GM23338 (cell line): ENCODE measurements around the gene GEN1. TPM values are rescaled to one million over a fixed set of nuclear protein-coding genes. Genes with fewer than 3 reads are reported as not detected.

Experiments
- EZH2 ChIP-seq: fragments of 200-600 bp; sonication (generic); IDR thresholded peaks from one replicate; pipeline ENCODE4 v1.8.0; 2017; ENCODE audit warnings: antibody characterized with exemption, mild to moderate bottlenecking, low read depth; ENCODE audit not compliant: unreplicated experiment
- EZH2phosphoT487 ChIP-seq: fragments of 200-600 bp; sonication (generic); IDR thresholded peaks from one replicate; pipeline ENCODE4 v1.8.1; 2018; ENCODE audit warnings: antibody characterized with exemption; ENCODE audit not compliant: unreplicated experiment
- POLR2AphosphoS5 ChIP-seq: IDR thresholded peaks from 2 replicates; pipeline ENCODE4 v1.6.1; 2016; ENCODE audit warnings: antibody characterized with exemption, low read depth
- polyA plus RNA-seq: library from polyadenylated mRNA; unstranded; fragments of >200 nt; fragmentation: Nextera tagmentation; extraction: Ambion mirVana; gene quantifications from 2 replicates; pipeline ENCODE4 v1.2.1, GENCODE V29; 2016
- total RNA-seq: library from RNA; depleted of rRNA; stranded (reverse); fragments of >200 nt; shearing (Covaris generic); gene quantifications from 2 replicates; pipeline ENCODE4 v1.2.3, GENCODE V29; 2014
- TF ChIP-seq, protein P1 (sequence below): fragments of 250-450 bp; sonication (Bioruptor Pico); IDR thresholded peaks from 2 replicates; pipeline ENCODE4 v1.5.0; 2020; ENCODE audit warnings: mild to moderate bottlenecking, moderate library complexity
- TF ChIP-seq, protein P2 (sequence below), 2 experiments: fragments of 200-600 bp in 1 of 2; sonication (generic) in 1 of 2; conservative IDR thresholded peaks; 2 replicates each; pipeline versions ENCODE4 v1.5.1 to v1.6.1; 2016 to 2017; ENCODE audit warnings: antibody characterized with exemption in 2 of 2, low read depth in 2 of 2, mild to moderate bottlenecking in 2 of 2, moderate library complexity in 1 of 2
- TF ChIP-seq, protein P3 (sequence below): IDR thresholded peaks from one replicate; pipeline ENCODE4 v1.6.1; 2018; ENCODE audit warnings: antibody characterized with exemption; ENCODE audit not compliant: unreplicated experiment

Gene GEN1
- total and polyA plus RNA-seq, 2 experiments from 2014 or later: 14.2 to 43.3 TPM

DNA sequence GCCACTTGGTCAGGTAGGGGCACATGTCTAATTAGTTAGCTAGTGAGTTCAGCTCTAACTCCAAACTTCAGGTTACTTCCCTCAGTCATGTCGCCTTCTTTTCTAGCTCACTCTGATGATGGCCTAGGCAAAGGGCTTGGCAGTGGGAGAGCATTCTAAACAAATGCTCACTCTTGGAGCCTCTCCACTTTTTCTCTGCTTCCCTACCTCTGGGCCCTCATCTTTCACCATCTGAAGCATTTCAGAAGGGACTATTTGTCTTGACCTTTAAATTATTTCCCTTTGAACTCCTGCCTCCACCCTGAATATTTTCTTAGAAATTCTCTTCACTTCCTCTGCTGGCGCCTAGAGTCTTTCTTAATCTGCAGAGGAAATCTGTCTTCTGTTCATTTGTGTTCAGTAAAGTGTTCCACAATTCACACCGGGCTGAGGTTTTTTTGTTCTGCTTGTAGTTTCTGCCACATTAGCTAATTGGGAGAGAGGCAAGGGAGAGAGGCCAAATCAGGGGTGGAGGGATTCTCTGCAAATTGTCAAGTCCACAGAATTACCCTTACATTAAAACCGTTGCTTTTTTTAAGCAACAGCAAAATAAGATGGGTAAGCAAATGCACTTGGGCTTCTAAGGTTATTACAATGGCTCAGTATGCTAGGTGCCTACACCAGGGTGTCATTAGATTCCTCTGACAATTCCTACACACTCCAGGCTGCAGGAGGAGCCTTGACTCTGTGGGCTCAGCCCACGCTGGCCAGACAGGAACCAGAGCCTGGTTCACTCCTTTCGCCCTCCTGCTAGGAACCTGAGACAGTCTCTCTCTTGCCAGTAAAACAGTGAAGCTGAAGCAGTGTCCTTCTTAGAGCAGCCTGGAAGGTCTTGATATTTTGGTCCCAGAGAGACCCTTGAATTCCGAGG is 67.9 kb downstream of the GEN1 start (continued):
- TF ChIP-seq, protein P1, sequence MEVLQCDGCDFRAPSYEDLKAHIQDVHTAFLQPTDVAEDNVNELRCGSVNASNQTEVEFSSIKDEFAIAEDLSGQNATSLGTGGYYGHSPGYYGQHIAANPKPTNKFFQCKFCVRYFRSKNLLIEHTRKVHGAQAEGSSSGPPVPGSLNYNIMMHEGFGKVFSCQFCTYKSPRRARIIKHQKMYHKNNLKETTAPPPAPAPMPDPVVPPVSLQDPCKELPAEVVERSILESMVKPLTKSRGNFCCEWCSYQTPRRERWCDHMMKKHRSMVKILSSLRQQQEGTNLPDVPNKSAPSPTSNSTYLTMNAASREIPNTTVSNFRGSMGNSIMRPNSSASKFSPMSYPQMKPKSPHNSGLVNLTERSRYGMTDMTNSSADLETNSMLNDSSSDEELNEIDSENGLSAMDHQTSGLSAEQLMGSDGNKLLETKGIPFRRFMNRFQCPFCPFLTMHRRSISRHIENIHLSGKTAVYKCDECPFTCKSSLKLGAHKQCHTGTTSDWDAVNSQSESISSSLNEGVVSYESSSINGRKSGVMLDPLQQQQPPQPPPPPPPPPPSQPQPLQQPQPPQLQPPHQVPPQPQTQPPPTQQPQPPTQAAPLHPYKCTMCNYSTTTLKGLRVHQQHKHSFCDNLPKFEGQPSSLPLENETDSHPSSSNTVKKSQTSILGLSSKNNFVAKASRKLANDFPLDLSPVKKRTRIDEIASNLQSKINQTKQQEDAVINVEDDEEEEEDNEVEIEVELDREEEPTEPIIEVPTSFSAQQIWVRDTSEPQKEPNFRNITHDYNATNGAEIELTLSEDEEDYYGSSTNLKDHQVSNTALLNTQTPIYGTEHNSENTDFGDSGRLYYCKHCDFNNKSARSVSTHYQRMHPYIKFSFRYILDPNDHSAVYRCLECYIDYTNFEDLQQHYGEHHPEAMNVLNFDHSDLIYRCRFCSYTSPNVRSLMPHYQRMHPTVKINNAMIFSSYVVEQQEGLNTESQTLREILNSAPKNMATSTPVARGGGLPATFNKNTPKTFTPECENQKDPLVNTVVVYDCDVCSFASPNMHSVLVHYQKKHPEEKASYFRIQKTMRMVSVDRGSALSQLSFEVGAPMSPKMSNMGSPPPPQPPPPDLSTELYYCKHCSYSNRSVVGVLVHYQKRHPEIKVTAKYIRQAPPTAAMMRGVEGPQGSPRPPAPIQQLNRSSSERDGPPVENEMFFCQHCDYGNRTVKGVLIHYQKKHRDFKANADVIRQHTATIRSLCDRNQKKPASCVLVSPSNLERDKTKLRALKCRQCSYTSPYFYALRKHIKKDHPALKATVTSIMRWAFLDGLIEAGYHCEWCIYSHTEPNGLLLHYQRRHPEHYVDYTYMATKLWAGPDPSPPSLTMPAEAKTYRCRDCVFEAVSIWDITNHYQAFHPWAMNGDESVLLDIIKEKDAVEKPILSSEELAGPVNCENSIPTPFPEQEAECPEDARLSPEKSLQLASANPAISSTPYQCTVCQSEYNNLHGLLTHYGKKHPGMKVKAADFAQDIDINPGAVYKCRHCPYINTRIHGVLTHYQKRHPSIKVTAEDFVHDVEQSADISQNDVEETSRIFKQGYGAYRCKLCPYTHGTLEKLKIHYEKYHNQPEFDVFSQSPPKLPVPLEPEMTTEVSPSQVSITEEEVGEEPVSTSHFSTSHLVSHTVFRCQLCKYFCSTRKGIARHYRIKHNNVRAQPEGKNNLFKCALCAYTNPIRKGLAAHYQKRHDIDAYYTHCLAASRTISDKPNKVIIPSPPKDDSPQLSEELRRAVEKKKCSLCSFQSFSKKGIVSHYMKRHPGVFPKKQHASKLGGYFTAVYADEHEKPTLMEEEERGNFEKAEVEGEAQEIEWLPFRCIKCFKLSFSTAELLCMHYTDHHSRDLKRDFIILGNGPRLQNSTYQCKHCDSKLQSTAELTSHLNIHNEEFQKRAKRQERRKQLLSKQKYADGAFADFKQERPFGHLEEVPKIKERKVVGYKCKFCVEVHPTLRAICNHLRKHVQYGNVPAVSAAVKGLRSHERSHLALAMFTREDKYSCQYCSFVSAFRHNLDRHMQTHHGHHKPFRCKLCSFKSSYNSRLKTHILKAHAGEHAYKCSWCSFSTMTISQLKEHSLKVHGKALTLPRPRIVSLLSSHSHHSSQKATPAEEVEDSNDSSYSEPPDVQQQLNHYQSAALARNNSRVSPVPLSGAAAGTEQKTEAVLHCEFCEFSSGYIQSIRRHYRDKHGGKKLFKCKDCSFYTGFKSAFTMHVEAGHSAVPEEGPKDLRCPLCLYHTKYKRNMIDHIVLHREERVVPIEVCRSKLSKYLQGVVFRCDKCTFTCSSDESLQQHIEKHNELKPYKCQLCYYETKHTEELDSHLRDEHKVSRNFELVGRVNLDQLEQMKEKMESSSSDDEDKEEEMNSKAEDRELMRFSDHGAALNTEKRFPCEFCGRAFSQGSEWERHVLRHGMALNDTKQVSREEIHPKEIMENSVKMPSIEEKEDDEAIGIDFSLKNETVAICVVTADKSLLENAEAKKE: no peak
- TF ChIP-seq, protein P2, sequence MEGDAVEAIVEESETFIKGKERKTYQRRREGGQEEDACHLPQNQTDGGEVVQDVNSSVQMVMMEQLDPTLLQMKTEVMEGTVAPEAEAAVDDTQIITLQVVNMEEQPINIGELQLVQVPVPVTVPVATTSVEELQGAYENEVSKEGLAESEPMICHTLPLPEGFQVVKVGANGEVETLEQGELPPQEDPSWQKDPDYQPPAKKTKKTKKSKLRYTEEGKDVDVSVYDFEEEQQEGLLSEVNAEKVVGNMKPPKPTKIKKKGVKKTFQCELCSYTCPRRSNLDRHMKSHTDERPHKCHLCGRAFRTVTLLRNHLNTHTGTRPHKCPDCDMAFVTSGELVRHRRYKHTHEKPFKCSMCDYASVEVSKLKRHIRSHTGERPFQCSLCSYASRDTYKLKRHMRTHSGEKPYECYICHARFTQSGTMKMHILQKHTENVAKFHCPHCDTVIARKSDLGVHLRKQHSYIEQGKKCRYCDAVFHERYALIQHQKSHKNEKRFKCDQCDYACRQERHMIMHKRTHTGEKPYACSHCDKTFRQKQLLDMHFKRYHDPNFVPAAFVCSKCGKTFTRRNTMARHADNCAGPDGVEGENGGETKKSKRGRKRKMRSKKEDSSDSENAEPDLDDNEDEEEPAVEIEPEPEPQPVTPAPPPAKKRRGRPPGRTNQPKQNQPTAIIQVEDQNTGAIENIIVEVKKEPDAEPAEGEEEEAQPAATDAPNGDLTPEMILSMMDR (conservative IDR thresholded peaks at IDR 0.05; ENCODE audit: low read depth in 2 of 2): no peak
- no peak for TF ChIP-seq EZH2
- TF ChIP-seq POLR2AphosphoS5: no peak
- TF ChIP-seq, protein P3, sequence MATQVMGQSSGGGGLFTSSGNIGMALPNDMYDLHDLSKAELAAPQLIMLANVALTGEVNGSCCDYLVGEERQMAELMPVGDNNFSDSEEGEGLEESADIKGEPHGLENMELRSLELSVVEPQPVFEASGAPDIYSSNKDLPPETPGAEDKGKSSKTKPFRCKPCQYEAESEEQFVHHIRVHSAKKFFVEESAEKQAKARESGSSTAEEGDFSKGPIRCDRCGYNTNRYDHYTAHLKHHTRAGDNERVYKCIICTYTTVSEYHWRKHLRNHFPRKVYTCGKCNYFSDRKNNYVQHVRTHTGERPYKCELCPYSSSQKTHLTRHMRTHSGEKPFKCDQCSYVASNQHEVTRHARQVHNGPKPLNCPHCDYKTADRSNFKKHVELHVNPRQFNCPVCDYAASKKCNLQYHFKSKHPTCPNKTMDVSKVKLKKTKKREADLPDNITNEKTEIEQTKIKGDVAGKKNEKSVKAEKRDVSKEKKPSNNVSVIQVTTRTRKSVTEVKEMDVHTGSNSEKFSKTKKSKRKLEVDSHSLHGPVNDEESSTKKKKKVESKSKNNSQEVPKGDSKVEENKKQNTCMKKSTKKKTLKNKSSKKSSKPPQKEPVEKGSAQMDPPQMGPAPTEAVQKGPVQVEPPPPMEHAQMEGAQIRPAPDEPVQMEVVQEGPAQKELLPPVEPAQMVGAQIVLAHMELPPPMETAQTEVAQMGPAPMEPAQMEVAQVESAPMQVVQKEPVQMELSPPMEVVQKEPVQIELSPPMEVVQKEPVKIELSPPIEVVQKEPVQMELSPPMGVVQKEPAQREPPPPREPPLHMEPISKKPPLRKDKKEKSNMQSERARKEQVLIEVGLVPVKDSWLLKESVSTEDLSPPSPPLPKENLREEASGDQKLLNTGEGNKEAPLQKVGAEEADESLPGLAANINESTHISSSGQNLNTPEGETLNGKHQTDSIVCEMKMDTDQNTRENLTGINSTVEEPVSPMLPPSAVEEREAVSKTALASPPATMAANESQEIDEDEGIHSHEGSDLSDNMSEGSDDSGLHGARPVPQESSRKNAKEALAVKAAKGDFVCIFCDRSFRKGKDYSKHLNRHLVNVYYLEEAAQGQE: no peak
- no peak for TF ChIP-seq EZH2phosphoT487
